HepG2 (cell line): Measurements from ENCODE around the gene ZBTB32. TPM values are rescaled to one million over a fixed set of nuclear protein-coding genes. Genes with fewer than 3 reads are reported as not detected.

Source experiments
- CREM ChIP-seq, 2 experiments: sonication (generic) in 1 of 2; formaldehyde crosslinking in 1 of 2; IDR thresholded peaks; 2 replicates each; pipeline versions ENCODE4 v1.4.0 to v1.6.1; 2016 to 2020; ENCODE audit warnings: antibody characterized with exemption in 1 of 2, mild to moderate bottlenecking in 1 of 2, missing genetic modification reagents in 1 of 2
- HDAC2 ChIP-seq: sonication (generic); formaldehyde crosslinking; IDR thresholded peaks from 2 replicates; pipeline ENCODE4 v1.4.0; 2020; ENCODE audit warnings: missing genetic modification reagents
- PBX3 ChIP-seq: sonication (generic); formaldehyde crosslinking; IDR thresholded peaks from 2 replicates; pipeline ENCODE4 v1.8.1; 2023; ENCODE audit warnings: missing genetic modification reagents, inconsistent platforms, borderline replicate concordance
- RORA ChIP-seq: sonication (generic); formaldehyde crosslinking; IDR thresholded peaks from 2 replicates; pipeline ENCODE4 v1.5.0; 2020; ENCODE audit warnings: mild to moderate bottlenecking, missing genetic modification reagents, moderate library complexity
- RXRB ChIP-seq: IDR thresholded peaks from 2 replicates; pipeline ENCODE4 v1.6.1; 2016; ENCODE audit warnings: borderline replicate concordance, missing genetic modification reagents, missing compliant biosample characterization
- SIX1 ChIP-seq: sonication (generic); formaldehyde crosslinking; IDR thresholded peaks from 2 replicates; pipeline ENCODE4 v1.4.0; 2020; ENCODE audit warnings: missing genetic modification reagents, borderline replicate concordance
- SMARCE1 ChIP-seq: fragments of 450-650 bp; IDR thresholded peaks from 2 replicates; pipeline ENCODE4 v1.6.1; 2017; ENCODE audit warnings: borderline replicate concordance
- SP5 ChIP-seq: IDR thresholded peaks from 2 replicates; pipeline ENCODE4 v1.6.1; 2016; ENCODE audit warnings: low read depth, borderline replicate concordance
- TBL1XR1 ChIP-seq: fragments of 150-350 bp; IDR thresholded peaks from 2 replicates; pipeline ENCODE4 v1.6.1; 2014; ENCODE audit warnings: borderline replicate concordance, low read length; ENCODE audit not compliant: partially characterized antibody
- TBX3 ChIP-seq: fragments of 450-650 bp; IDR thresholded peaks from 2 replicates; pipeline ENCODE4 v1.6.1; 2017; ENCODE audit warnings: antibody characterized with exemption, mild to moderate bottlenecking, inconsistent platforms, borderline replicate concordance
- THAP8 ChIP-seq: sonication (generic); formaldehyde crosslinking; IDR thresholded peaks from 2 replicates; pipeline ENCODE4 v1.5.1; 2020; ENCODE audit warnings: missing genetic modification reagents, mild to moderate bottlenecking, borderline replicate concordance
- ZBTB42 ChIP-seq: sonication (generic); formaldehyde crosslinking; IDR thresholded peaks from 2 replicates; pipeline ENCODE4 v1.5.0; 2020; ENCODE audit warnings: mild to moderate bottlenecking, missing genetic modification reagents
- ZEB1 ChIP-seq: IDR thresholded peaks from 2 replicates; pipeline ENCODE4 v1.6.1; 2012; ENCODE audit warnings: mild to moderate bottlenecking, low read depth, inconsistent platforms; ENCODE audit not compliant: insufficient replicate concordance
- ZNF556 ChIP-seq: sonication (generic); formaldehyde crosslinking; IDR thresholded peaks from 2 replicates; pipeline ENCODE4 v1.4.0; 2020; ENCODE audit warnings: mild to moderate bottlenecking, missing genetic modification reagents, borderline replicate concordance
- ZNF605 ChIP-seq: sonication (generic); formaldehyde crosslinking; IDR thresholded peaks from 2 replicates; pipeline ENCODE4 v1.8.0; 2022; ENCODE audit warnings: mild to moderate bottlenecking, missing genetic modification reagents
- ZNF629 ChIP-seq: sonication (generic); formaldehyde crosslinking; conservative IDR thresholded peaks from 2 replicates; pipeline ENCODE4 v1.5.0; 2020; ENCODE audit warnings: missing genetic modification reagents
- ZNF83 ChIP-seq: sonication (generic); formaldehyde crosslinking; IDR thresholded peaks from 2 replicates; pipeline ENCODE4 v1.4.0; 2020; ENCODE audit warnings: missing genetic modification reagents, mild to moderate bottlenecking, borderline replicate concordance
- ZNF879 ChIP-seq: sonication (generic); formaldehyde crosslinking; IDR thresholded peaks from 2 replicates; pipeline ENCODE4 v1.8.1; 2023; ENCODE audit warnings: missing genetic modification reagents
- polyA plus RNA-seq, 8 experiments: library from polyadenylated mRNA; depleted of rRNA in 3 of 8; stranded (reverse) in 7 of 8; unstranded in 1 of 8; fragments of >200 nt; fragmentation: Illumina TruSeq in 4 of 8; extraction: Trizol in 4 of 8; gene quantifications; 2 replicates each; pipeline versions ENCODE4 v1.2.1 to v1.2.3, GENCODE V29; 2011 to 2016; ENCODE audit warnings: low read depth in 4 of 8, missing spikeins in 1 of 8, mixed read lengths in 1 of 8; ENCODE audit not compliant: insufficient read depth in 1 of 8
- total RNA-seq, 5 experiments: library from RNA; depleted of rRNA; stranded (reverse); fragments of >200 nt; fragmentation: Illumina TruSeq; extraction: Trizol; gene quantifications; 2 replicates each; pipeline ENCODE4 v1.2.3, GENCODE V29; 2016; ENCODE audit warnings: low read depth in 1 of 5
- TF ChIP-seq, protein P1 (sequence below): sonication (generic); formaldehyde crosslinking; IDR thresholded peaks from 2 replicates; pipeline ENCODE4 v1.4.0; 2020; ENCODE audit warnings: missing genetic modification reagents
- TF ChIP-seq, protein P2 (sequence below): sonication (generic); formaldehyde crosslinking; IDR thresholded peaks from 2 replicates; pipeline ENCODE4 v1.8.1; 2022; ENCODE audit warnings: low read depth, mild to moderate bottlenecking, missing genetic modification reagents
- TF ChIP-seq, protein P3 (sequence below): sonication (generic); formaldehyde crosslinking; IDR thresholded peaks from 2 replicates; pipeline ENCODE4 v1.5.0; 2020; ENCODE audit warnings: mild to moderate bottlenecking, low read depth, missing genetic modification reagents, borderline replicate concordance
- TF ChIP-seq, protein P4 (sequence below): sonication (generic); formaldehyde crosslinking; IDR thresholded peaks from 2 replicates; pipeline ENCODE4 v1.8.1; 2023; ENCODE audit warnings: missing genetic modification reagents, mild to moderate bottlenecking, borderline replicate concordance

The ZBTB32 gene
- total and polyA plus RNA-seq, 2 of the 13 experiments (the other 11 are each of a cell fraction or from before 2014, with no cell fraction given), result not detected

- TF ChIP-seq, protein P1, sequence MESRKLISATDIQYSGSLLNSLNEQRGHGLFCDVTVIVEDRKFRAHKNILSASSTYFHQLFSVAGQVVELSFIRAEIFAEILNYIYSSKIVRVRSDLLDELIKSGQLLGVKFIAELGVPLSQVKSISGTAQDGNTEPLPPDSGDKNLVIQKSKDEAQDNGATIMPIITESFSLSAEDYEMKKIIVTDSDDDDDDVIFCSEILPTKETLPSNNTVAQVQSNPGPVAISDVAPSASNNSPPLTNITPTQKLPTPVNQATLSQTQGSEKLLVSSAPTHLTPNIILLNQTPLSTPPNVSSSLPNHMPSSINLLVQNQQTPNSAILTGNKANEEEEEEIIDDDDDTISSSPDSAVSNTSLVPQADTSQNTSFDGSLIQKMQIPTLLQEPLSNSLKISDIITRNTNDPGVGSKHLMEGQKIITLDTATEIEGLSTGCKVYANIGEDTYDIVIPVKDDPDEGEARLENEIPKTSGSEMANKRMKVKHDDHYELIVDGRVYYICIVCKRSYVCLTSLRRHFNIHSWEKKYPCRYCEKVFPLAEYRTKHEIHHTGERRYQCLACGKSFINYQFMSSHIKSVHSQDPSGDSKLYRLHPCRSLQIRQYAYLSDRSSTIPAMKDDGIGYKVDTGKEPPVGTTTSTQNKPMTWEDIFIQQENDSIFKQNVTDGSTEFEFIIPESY, result no peak
- TF ChIP-seq ZEB1 (no peak), ZNF556 (no peak), ZNF629 (CRISPR knock-in tag) (no peak), SMARCE1 (no peak), PBX3 (CRISPR knock-in tag) (no peak), TBL1XR1 (no peak), THAP8 (CRISPR knock-in tag) (no peak), RORA (CRISPR knock-in tag) (no peak), ZNF83 (CRISPR knock-in tag) (no peak), ZBTB42 (no peak), ZNF879 (CRISPR knock-in tag) (no peak), TBX3 (no peak), SP5 (CRISPR knock-in tag) (no peak), ZNF605 (CRISPR knock-in tag) (no peak), SIX1 (CRISPR knock-in tag) (no peak), RXRB (CRISPR knock-in tag) (no peak), CREM (IDR thresholded peaks at IDR 0.05) (no peak), CREM (CRISPR knock-in tag; IDR thresholded peaks at IDR 0.05) (no peak), HDAC2 (CRISPR knock-in tag) (no peak)
- TF ChIP-seq, protein P2, sequence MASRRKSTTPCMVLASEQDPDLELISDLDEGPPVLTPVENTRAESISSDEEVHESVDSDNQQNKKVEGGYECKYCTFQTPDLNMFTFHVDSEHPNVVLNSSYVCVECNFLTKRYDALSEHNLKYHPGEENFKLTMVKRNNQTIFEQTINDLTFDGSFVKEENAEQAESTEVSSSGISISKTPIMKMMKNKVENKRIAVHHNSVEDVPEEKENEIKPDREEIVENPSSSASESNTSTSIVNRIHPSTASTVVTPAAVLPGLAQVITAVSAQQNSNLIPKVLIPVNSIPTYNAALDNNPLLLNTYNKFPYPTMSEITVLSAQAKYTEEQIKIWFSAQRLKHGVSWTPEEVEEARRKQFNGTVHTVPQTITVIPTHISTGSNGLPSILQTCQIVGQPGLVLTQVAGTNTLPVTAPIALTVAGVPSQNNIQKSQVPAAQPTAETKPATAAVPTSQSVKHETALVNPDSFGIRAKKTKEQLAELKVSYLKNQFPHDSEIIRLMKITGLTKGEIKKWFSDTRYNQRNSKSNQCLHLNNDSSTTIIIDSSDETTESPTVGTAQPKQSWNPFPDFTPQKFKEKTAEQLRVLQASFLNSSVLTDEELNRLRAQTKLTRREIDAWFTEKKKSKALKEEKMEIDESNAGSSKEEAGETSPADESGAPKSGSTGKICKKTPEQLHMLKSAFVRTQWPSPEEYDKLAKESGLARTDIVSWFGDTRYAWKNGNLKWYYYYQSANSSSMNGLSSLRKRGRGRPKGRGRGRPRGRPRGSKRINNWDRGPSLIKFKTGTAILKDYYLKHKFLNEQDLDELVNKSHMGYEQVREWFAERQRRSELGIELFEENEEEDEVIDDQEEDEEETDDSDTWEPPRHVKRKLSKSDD (CRISPR knock-in tag), result no peak
- TF ChIP-seq, protein P3, sequence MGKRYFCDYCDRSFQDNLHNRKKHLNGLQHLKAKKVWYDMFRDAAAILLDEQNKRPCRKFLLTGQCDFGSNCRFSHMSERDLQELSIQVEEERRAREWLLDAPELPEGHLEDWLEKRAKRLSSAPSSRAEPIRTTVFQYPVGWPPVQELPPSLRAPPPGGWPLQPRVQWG (CRISPR knock-in tag), result no peak
- TF ChIP-seq, protein P4, sequence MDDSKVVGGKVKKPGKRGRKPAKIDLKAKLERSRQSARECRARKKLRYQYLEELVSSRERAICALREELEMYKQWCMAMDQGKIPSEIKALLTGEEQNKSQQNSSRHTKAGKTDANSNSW (CRISPR knock-in tag), result no peak
Measured at GRCh38 chr19:35744430-35745327, 40.3 kb downstream of the ZBTB32 start (continued).
